Hepatocyte (in vitro differentiated cells): ENCODE data around the gene DUOX1.

Source experiments
- CTCF ChIP-seq: fragments of 200-600 bp; sonication (generic); IDR thresholded peaks from 2 replicates; pipeline ENCODE4 v1.5.1; 2016; ENCODE audit warnings: antibody characterized with exemption, mild to moderate bottlenecking; ENCODE audit not compliant: poor library complexity
- EZH2 ChIP-seq: fragments of 200-600 bp; sonication (generic); IDR thresholded peaks from 2 replicates; pipeline ENCODE4 v1.6.1; 2016; ENCODE audit warnings: antibody characterized with exemption, mild to moderate bottlenecking, borderline replicate concordance
- EZH2phosphoT487 ChIP-seq: fragments of 200-600 bp; sonication (generic); IDR thresholded peaks from one replicate; pipeline ENCODE4 v1.6.1; 2018; ENCODE audit warnings: antibody characterized with exemption, mild to moderate bottlenecking, low read depth, moderate library complexity; ENCODE audit not compliant: unreplicated experiment, severe bottlenecking

GRCh38 chr15:45167631-45168205, 37.9 kb downstream of the DUOX1 start:
- TF ChIP-seq EZH2phosphoT487: no peak
- no peak for TF ChIP-seq CTCF
- TF ChIP-seq EZH2: no peak
